Panc1 (cell line): Measurements from ENCODE around the gene ZC3H7B.

ENCODE experiments used
- POLR2AphosphoS5 ChIP-seq: IDR thresholded peaks from 2 replicates; pipeline ENCODE4 v1.6.1; 2012; ENCODE audit warnings: mild to moderate bottlenecking, low read depth, low read length, moderate library complexity
- REST ChIP-seq, 2 experiments: IDR thresholded peaks; 2 replicates each; pipeline ENCODE4 v1.6.1; 2011 to 2012; ENCODE audit warnings: low read depth in 2 of 2, control low read depth in 1 of 2, low read length in 1 of 2, mild to moderate bottlenecking in 1 of 2, moderate library complexity in 1 of 2; ENCODE audit not compliant: insufficient read depth in 1 of 2
- SIN3A ChIP-seq: IDR thresholded peaks from 2 replicates; pipeline ENCODE4 v1.6.1; 2012; ENCODE audit warnings: low read depth, mild to moderate bottlenecking, low read length, moderate library complexity, borderline replicate concordance; ENCODE audit not compliant: insufficient read depth
- TCF7L2 ChIP-seq: IDR thresholded peaks from 2 replicates; pipeline ENCODE4 v1.6.1; 2011; ENCODE audit warnings: mild to moderate bottlenecking, low read depth, low read length, inconsistent platforms
- TF ChIP-seq, protein P1 (sequence below): fragments of 450-650 bp; IDR thresholded peaks from 2 replicates; pipeline ENCODE4 v1.5.1; 2017; ENCODE audit warnings: mild to moderate bottlenecking

DNA sequence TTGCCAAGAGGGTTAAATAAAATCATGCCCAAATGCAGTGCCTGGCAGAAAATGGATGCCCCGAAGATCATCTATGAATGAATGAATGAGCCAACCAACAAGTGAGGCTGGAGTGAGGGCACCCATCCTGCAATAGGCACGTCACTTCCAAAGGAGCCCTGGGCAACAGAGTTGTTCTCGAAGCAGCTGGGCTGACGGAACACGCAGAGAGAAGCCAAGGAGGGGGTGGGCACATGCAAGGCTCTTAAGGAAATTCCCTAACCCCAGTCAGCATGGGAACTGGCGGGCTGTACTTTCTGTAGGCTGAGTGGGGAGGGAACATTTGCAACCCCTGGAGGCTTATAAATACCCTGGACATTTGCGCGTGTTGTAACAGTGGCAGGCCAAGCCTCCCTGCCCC is 49.0 kb upstream of the ZC3H7B start:
- TF ChIP-seq POLR2AphosphoS5 (no peak), REST (IDR thresholded peaks at IDR 0.05; ENCODE audit: insufficient read depth in 1 of 2, low read depth in 2 of 2, low read length in 1 of 2) (no peak), TCF7L2 (no peak), SIN3A (no peak)
- TF ChIP-seq, protein P1, sequence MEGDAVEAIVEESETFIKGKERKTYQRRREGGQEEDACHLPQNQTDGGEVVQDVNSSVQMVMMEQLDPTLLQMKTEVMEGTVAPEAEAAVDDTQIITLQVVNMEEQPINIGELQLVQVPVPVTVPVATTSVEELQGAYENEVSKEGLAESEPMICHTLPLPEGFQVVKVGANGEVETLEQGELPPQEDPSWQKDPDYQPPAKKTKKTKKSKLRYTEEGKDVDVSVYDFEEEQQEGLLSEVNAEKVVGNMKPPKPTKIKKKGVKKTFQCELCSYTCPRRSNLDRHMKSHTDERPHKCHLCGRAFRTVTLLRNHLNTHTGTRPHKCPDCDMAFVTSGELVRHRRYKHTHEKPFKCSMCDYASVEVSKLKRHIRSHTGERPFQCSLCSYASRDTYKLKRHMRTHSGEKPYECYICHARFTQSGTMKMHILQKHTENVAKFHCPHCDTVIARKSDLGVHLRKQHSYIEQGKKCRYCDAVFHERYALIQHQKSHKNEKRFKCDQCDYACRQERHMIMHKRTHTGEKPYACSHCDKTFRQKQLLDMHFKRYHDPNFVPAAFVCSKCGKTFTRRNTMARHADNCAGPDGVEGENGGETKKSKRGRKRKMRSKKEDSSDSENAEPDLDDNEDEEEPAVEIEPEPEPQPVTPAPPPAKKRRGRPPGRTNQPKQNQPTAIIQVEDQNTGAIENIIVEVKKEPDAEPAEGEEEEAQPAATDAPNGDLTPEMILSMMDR, result no peak
